ENCODE measurements around the gene C1QTNF9B.
"Not testable (repeated sequence)": the region's sequence is repeated elsewhere in the genome, so short reads cannot be mapped to it uniquely, and the experiment has no call there.

C1QTNF9B gene

DNA sequence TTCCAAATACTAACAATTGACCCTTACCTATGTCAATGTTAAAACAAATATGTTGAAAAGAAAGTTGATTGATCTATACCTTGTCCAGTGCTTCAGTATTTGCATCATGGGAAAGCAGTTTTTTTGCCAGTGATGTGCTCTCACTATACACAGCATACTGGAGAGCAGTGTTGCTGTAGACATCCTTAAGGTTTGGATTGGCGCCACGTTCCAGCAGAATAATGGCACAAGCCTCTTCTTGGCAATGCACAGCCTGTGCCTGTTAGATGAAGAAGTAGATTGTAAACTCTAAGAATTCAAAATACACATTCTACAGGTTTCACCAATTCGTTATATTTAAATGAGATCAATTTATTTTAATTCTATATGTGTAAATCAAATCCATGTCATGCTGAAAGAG, 43.9 kb upstream of the C1QTNF9B start:
- Histone ChIP-seq H2BK120ac (ENCODE audit: low read depth, low read length) (no peak overlapping the region), H3K36me3 (ENCODE audit: control insufficient read depth in 1 of 2, insufficient read depth in 2 of 2, low read depth in 1 of 2, low read length in 2 of 2) (no peaks in the 10 kb centered on the region), H2BK15ac (ENCODE audit: low read depth, poor library complexity, severe bottlenecking) (no peak overlapping the region), H3K18ac (ENCODE audit: low read depth in 1 of 2, low read length in 2 of 2) (no peak overlapping the region), H3K27me3 (ENCODE audit: control insufficient read depth in 1 of 2, insufficient read depth in 1 of 2, low read length in 2 of 2) (peaks cover 0 to 17% of the 10 kb centered on the region in 2 experiments), H3K4ac (ENCODE audit: low read depth in 1 of 2, low read length in 2 of 2) (no peak overlapping the region), H2BK12ac (ENCODE audit: low read length in 2 of 2) (no peak overlapping the region), H3K9me3 (ENCODE audit: control insufficient read depth, low read length) (peaks cover 6% of the 10 kb centered on the region), H3K4me3 (ENCODE audit: insufficient read depth in 1 of 2, low read depth in 1 of 2, low read length in 2 of 2) (no peak overlapping the region), H3K9ac (ENCODE audit: low read length) (no peak overlapping the region), H3K4me1 (ENCODE audit: control insufficient read depth, insufficient read depth, low read depth, low read length) (no peaks in the 10 kb centered on the region), H2BK5ac (ENCODE audit: low read depth, low read length, poor library complexity, severe bottlenecking) (no peak overlapping the region), H3K14ac (ENCODE audit: low read length in 2 of 2) (no peak overlapping the region), H2AK5ac (ENCODE audit: low read length, severe bottlenecking) (no peak overlapping the region), H3K79me1 (replicated peaks; ENCODE audit: low read length, poor library complexity, severe bottlenecking) (no peaks in the 10 kb centered on the region), H3K27ac (ENCODE audit: low read length, poor library complexity, severe bottlenecking) (no peak overlapping the region), H3K4me2 (ENCODE audit: low read length, poor library complexity, severe bottlenecking) (no peak overlapping the region), H2AFZ (ENCODE audit: low read depth, low read length) (no peak overlapping the region), H4K91ac (ENCODE audit: low read length) (no peak overlapping the region), H3K23ac (ENCODE audit: low read length in 2 of 2) (no peak overlapping the region), H4K8ac (ENCODE audit: low read length) (no peak overlapping the region)
- 100% methylated on average over 2 of the region's 3 CpGs for WGBS
- DNase-seq, result no peak

DNA sequence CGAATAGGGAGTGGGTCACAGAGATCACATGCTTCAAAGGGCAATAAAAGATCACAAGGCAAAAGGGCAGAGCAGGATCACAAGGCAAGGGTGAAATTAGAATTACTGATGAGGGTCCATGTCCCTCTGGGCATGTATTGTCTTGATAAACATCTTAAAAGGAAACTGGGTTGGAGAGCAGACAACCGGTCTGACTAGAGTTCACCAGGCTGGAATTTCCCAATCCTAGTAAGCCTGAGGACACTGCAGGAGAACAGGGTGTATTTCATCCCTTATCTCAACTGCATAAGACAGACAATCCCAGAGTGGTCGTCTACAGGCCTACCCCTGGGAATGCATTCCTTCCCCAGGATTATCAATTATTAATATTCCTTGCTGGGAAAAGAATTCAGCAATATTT, 42.4 kb upstream of the C1QTNF9B start:
- not testable (repeated sequence) for H3K79me1 ChIP-seq (replicated peaks; ENCODE audit: low read length, poor library complexity, severe bottlenecking); H4K8ac ChIP-seq (ENCODE audit: low read length); DNase-seq; H3K4me2 ChIP-seq (ENCODE audit: low read length, poor library complexity, severe bottlenecking); H3K23ac ChIP-seq (ENCODE audit: low read length in 2 of 2); H3K4me1 ChIP-seq (ENCODE audit: control insufficient read depth, insufficient read depth, low read depth, low read length); H2BK120ac ChIP-seq (ENCODE audit: low read depth, low read length); H3K4me3 ChIP-seq (ENCODE audit: insufficient read depth in 1 of 2, low read depth in 1 of 2, low read length in 2 of 2); H2AFZ ChIP-seq (ENCODE audit: low read depth, low read length); H3K14ac ChIP-seq (ENCODE audit: low read length in 2 of 2); H4K91ac ChIP-seq (ENCODE audit: low read length); H2BK12ac ChIP-seq (ENCODE audit: low read length in 2 of 2); H3K27ac ChIP-seq (ENCODE audit: low read length, poor library complexity, severe bottlenecking); H3K9me3 ChIP-seq (ENCODE audit: control insufficient read depth, low read length); H2BK5ac ChIP-seq (ENCODE audit: low read depth, low read length, poor library complexity, severe bottlenecking); H3K18ac ChIP-seq (ENCODE audit: low read depth in 1 of 2, low read length in 2 of 2); H3K9ac ChIP-seq (ENCODE audit: low read length); H3K36me3 ChIP-seq (ENCODE audit: control insufficient read depth in 1 of 2, insufficient read depth in 2 of 2, low read depth in 1 of 2, low read length in 2 of 2); H2AK5ac ChIP-seq (ENCODE audit: low read length, severe bottlenecking); H3K4ac ChIP-seq (ENCODE audit: low read depth in 1 of 2, low read length in 2 of 2); H2BK15ac ChIP-seq (ENCODE audit: low read depth, poor library complexity, severe bottlenecking)
- WGBS, result 62% methylated on average over 3 of the region's 3 CpGs
- peaks cover 0 to 15% of the 10 kb centered on the region in 2 experiments for H3K27me3 ChIP-seq (ENCODE audit: control insufficient read depth in 1 of 2, insufficient read depth in 1 of 2, low read length in 2 of 2)

DNA sequence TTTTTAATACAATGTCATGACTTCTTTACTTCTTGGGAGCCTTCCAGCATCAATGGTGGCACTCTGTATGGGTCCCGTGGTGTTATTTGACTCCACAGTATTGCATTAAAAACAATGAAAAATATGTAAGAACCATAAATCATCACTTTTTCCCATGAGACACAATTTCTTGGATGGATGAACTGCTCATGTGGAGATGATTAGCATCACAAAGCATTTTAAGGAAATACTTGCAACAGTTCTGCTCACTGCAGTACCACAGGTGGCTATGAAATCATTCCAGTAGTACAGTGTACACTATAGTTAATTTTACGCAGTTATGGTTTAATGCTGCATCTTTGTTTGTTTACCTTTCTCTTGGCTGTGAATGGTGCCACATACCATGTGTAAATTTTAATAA, 37.2 kb upstream of the C1QTNF9B start:
- no peak overlapping the region for H2AFZ ChIP-seq (ENCODE audit: low read depth, low read length)
- H3K36me3 ChIP-seq (ENCODE audit: control insufficient read depth in 1 of 2, insufficient read depth in 2 of 2, low read depth in 1 of 2, low read length in 2 of 2), result no peaks in the 10 kb centered on the region
- WGBS, result 100% methylated on average over 1 of the region's 2 CpGs
- no peak overlapping the region for H3K4me2 ChIP-seq (ENCODE audit: low read length, poor library complexity, severe bottlenecking)
- H3K18ac ChIP-seq (ENCODE audit: low read depth in 1 of 2, low read length in 2 of 2), result no peak overlapping the region
- H4K8ac ChIP-seq (ENCODE audit: low read length), result no peak overlapping the region
- H3K79me1 ChIP-seq (replicated peaks; ENCODE audit: low read length, poor library complexity, severe bottlenecking), result no peaks in the 10 kb centered on the region
- H3K23ac ChIP-seq (ENCODE audit: low read length in 2 of 2), result no peak overlapping the region
- peaks cover 6% of the 10 kb centered on the region for H3K9me3 ChIP-seq (ENCODE audit: control insufficient read depth, low read length)
- H3K4ac ChIP-seq (ENCODE audit: low read depth in 1 of 2, low read length in 2 of 2), result no peak overlapping the region
- H2AK5ac ChIP-seq (ENCODE audit: low read length, severe bottlenecking), result no peak overlapping the region
- H2BK5ac ChIP-seq (ENCODE audit: low read depth, low read length, poor library complexity, severe bottlenecking), result no peak overlapping the region
- no peaks in the 10 kb centered on the region for H3K27me3 ChIP-seq (ENCODE audit: control insufficient read depth in 1 of 2, insufficient read depth in 1 of 2, low read length in 2 of 2)
- H3K4me1 ChIP-seq (ENCODE audit: control insufficient read depth, insufficient read depth, low read depth, low read length), result no peaks in the 10 kb centered on the region
- DNase-seq, result no peak
- H2BK120ac ChIP-seq (ENCODE audit: low read depth, low read length), result no peak overlapping the region
- no peak overlapping the region for H3K14ac ChIP-seq (ENCODE audit: low read length in 2 of 2)
- no peak overlapping the region for H3K4me3 ChIP-seq (ENCODE audit: insufficient read depth in 1 of 2, low read depth in 1 of 2, low read length in 2 of 2)
- H2BK12ac ChIP-seq (ENCODE audit: low read length in 2 of 2), result no peak overlapping the region
- H3K27ac ChIP-seq (ENCODE audit: low read length, poor library complexity, severe bottlenecking), result no peak overlapping the region
- no peak overlapping the region for H4K91ac ChIP-seq (ENCODE audit: low read length)
- no peak overlapping the region for H2BK15ac ChIP-seq (ENCODE audit: low read depth, poor library complexity, severe bottlenecking)
- H3K9ac ChIP-seq (ENCODE audit: low read length), result no peak overlapping the region

DNA sequence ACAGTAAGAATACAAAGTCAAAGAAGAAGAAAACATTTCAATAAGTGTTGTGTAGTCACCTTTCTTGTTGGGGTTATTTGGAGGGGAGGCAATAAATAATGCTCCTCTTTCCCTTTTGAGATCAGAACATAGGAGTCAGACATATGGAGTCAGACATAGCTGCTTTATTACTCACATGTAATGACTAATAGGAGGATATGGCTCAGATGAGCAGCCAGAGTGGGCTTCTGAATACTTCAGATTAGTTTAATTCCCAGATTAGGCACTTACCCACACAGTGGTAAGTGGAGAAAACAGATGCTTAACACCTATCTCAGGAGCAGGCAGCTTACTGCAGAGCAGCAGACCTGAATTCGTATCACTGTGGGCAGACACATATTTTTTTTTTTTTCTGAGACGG, 31.7 kb upstream of the C1QTNF9B start:
- H2BK15ac ChIP-seq (ENCODE audit: low read depth, poor library complexity, severe bottlenecking), result no peak overlapping the region
- no peak overlapping the region for H2BK5ac ChIP-seq (ENCODE audit: low read depth, low read length, poor library complexity, severe bottlenecking)
- WGBS, result 59% methylated on average over 2 of the region's 2 CpGs
- H3K27me3 ChIP-seq (ENCODE audit: control insufficient read depth in 1 of 2, insufficient read depth in 1 of 2, low read length in 2 of 2), result no peaks in the 10 kb centered on the region
- H3K4me1 ChIP-seq (ENCODE audit: control insufficient read depth, insufficient read depth, low read depth, low read length), result no peaks in the 10 kb centered on the region
- H3K4me3 ChIP-seq (ENCODE audit: insufficient read depth in 1 of 2, low read depth in 1 of 2, low read length in 2 of 2), result no peak overlapping the region
- H3K4ac ChIP-seq (ENCODE audit: low read depth in 1 of 2, low read length in 2 of 2), result no peak overlapping the region
- H4K8ac ChIP-seq (ENCODE audit: low read length), result no peak overlapping the region
- no peak overlapping the region for H2BK12ac ChIP-seq (ENCODE audit: low read length in 2 of 2)
- peak; percentile 79 for DNase-seq
- no peak overlapping the region for H2AK5ac ChIP-seq (ENCODE audit: low read length, severe bottlenecking)
- H3K4me2 ChIP-seq (ENCODE audit: low read length, poor library complexity, severe bottlenecking), result no peak overlapping the region
- H3K23ac ChIP-seq (ENCODE audit: low read length in 2 of 2), result no peak overlapping the region
- H3K9ac ChIP-seq (ENCODE audit: low read length), result no peak overlapping the region
- no peak overlapping the region for H2AFZ ChIP-seq (ENCODE audit: low read depth, low read length)
- H3K27ac ChIP-seq (ENCODE audit: low read length, poor library complexity, severe bottlenecking), result no peak overlapping the region
- no peaks in the 10 kb centered on the region for H3K9me3 ChIP-seq (ENCODE audit: control insufficient read depth, low read length)
- no peaks in the 10 kb centered on the region for H3K79me1 ChIP-seq (replicated peaks; ENCODE audit: low read length, poor library complexity, severe bottlenecking)
- no peak overlapping the region for H2BK120ac ChIP-seq (ENCODE audit: low read depth, low read length)
- H3K18ac ChIP-seq (ENCODE audit: low read depth in 1 of 2, low read length in 2 of 2), result no peak overlapping the region
- no peak overlapping the region for H3K14ac ChIP-seq (ENCODE audit: low read length in 2 of 2)
- H3K36me3 ChIP-seq (ENCODE audit: control insufficient read depth in 1 of 2, insufficient read depth in 2 of 2, low read depth in 1 of 2, low read length in 2 of 2), result no peaks in the 10 kb centered on the region
- H4K91ac ChIP-seq (ENCODE audit: low read length), result no peak overlapping the region

Data from mesenchymal stem cell (in vitro differentiated cells and primary cell).